GM12878 (cell line): ENCODE measurements around the gene ZNF451.

Experiments
- CBX5 ChIP-seq: sonication (generic); IDR thresholded peaks from 2 replicates; pipeline ENCODE4 v1.6.1; 2016; ENCODE audit warnings: low read depth, moderate library complexity, mild to moderate bottlenecking, inconsistent platforms
- MYC ChIP-seq: IDR thresholded peaks from 2 replicates; pipeline ENCODE4 v1.6.1; 2011; ENCODE audit warnings: mild to moderate bottlenecking, low read length, moderate library complexity, inconsistent platforms; ENCODE audit not compliant: insufficient read depth, insufficient replicate concordance, insufficient read length, severe bottlenecking
- POLR2AphosphoS2 ChIP-seq: IDR thresholded peaks from 2 replicates; pipeline ENCODE4 v1.6.1; 2011; ENCODE audit warnings: low read depth, mild to moderate bottlenecking, low read length, improper control_type of control experiment, moderate library complexity
- SIN3A ChIP-seq: IDR thresholded peaks from 2 replicates; pipeline ENCODE4 v1.6.1; 2012; ENCODE audit warnings: low read depth, low read length, improper control_type of control experiment
- YY1 ChIP-seq: IDR thresholded peaks from 2 replicates; pipeline ENCODE4 v1.6.1; 2011; ENCODE audit warnings: low read depth, mild to moderate bottlenecking, low read length
- TF ChIP-seq, protein P1 (sequence below): IDR thresholded peaks from 2 replicates; pipeline ENCODE4 v1.6.1; 2012; ENCODE audit warnings: low read length, inconsistent platforms
- TF ChIP-seq, protein P2 (sequence below), 3 experiments: IDR thresholded peaks in 2 of 3; conservative IDR thresholded peaks in 1 of 3; 2 replicates each; pipeline ENCODE4 v1.5.1; 2011; ENCODE audit warnings: low read depth in 3 of 3, low read length in 3 of 3, mild to moderate bottlenecking in 3 of 3, control low read depth in 2 of 3, moderate library complexity in 2 of 3, inconsistent platforms in 1 of 3, mixed read lengths in 1 of 3; ENCODE audit not compliant: control insufficient read depth in 2 of 3, insufficient read depth in 1 of 3; ENCODE audit errors: extremely low read depth in 1 of 3

DNA sequence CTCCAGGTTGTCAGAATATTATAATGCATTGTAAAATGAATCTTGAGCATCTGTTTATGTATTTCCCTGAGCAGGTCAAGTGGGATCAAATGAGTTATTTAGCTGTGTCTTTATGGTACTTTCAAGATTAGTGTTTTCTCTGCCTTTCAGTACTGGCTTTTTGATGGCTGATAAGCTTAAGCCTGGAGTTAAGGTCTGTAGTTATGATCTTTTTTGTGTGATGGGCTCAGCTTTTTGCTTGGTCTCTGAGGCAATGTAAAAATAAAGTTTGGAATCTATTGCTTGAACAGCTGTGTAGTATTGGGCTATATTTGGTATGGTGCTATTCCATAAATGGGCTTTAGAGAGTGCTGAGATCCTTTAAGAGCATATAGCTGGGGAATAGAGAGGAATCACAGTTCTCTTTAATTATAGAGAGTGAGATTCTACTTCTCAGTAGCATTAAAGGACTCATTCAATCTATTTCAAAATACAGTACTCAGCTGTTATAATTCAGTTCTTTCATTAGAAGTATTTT lies 40.7 kb downstream of the ZNF451 start:
- TF ChIP-seq YY1 (no peak), CBX5 (no peak), SIN3A (no peak), POLR2AphosphoS2 (no peak), MYC (no peak)
- TF ChIP-seq, protein P1, sequence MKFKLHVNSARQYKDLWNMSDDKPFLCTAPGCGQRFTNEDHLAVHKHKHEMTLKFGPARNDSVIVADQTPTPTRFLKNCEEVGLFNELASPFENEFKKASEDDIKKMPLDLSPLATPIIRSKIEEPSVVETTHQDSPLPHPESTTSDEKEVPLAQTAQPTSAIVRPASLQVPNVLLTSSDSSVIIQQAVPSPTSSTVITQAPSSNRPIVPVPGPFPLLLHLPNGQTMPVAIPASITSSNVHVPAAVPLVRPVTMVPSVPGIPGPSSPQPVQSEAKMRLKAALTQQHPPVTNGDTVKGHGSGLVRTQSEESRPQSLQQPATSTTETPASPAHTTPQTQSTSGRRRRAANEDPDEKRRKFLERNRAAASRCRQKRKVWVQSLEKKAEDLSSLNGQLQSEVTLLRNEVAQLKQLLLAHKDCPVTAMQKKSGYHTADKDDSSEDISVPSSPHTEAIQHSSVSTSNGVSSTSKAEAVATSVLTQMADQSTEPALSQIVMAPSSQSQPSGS = no peak
- TF ChIP-seq, protein P2, sequence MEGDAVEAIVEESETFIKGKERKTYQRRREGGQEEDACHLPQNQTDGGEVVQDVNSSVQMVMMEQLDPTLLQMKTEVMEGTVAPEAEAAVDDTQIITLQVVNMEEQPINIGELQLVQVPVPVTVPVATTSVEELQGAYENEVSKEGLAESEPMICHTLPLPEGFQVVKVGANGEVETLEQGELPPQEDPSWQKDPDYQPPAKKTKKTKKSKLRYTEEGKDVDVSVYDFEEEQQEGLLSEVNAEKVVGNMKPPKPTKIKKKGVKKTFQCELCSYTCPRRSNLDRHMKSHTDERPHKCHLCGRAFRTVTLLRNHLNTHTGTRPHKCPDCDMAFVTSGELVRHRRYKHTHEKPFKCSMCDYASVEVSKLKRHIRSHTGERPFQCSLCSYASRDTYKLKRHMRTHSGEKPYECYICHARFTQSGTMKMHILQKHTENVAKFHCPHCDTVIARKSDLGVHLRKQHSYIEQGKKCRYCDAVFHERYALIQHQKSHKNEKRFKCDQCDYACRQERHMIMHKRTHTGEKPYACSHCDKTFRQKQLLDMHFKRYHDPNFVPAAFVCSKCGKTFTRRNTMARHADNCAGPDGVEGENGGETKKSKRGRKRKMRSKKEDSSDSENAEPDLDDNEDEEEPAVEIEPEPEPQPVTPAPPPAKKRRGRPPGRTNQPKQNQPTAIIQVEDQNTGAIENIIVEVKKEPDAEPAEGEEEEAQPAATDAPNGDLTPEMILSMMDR (IDR thresholded peaks at IDR 0.05 in 2 of 3, conservative IDR thresholded peaks at IDR 0.05 in 1 of 3; ENCODE audit: control insufficient read depth in 2 of 3, extremely low read depth in 1 of 3, insufficient read depth in 1 of 3, low read depth in 3 of 3, low read length in 3 of 3) = no peak
